GM23338 (cell line): ENCODE results near the gene MST1. TPM values are rescaled to one million over a fixed set of nuclear protein-coding genes. Genes with fewer than 3 reads are reported as not detected.

Experiments
- ATAC-seq: fragments of 200-7000 bp; cut with Tn5 transposase; 3 replicates; pipeline ENCODE4 v1.9.1; 2020
- DNase-seq: peaks from one replicate; pipeline ENCODE4 v3.0.0-alpha.2; 2015; ENCODE audit warnings: low spot score
- H2AFZ ChIP-seq: fragments of 200-600 bp; sonication (generic); 2 replicates; pipeline ENCODE4 v1.8.0; 2016; ENCODE audit warnings: antibody characterized with exemption, mild to moderate bottlenecking, moderate library complexity
- H3F3A ChIP-seq: fragments of 200-600 bp; sonication (generic); replicated peaks from 2 replicates; pipeline ENCODE4 v1.8.0; 2017; ENCODE audit warnings: antibody characterized with exemption, mixed run types, low read depth
- H3K27ac ChIP-seq: fragments of 200-600 bp; sonication (generic); 2 replicates; pipeline ENCODE4 v1.6.1; 2016; ENCODE audit warnings: low read depth
- H3K27me3 ChIP-seq: fragments of 200-600 bp; sonication (generic); 2 replicates; pipeline ENCODE4 v1.8.0; 2016; ENCODE audit warnings: mild to moderate bottlenecking, mixed run types, moderate library complexity; ENCODE audit not compliant: insufficient read depth
- H3K36me3 ChIP-seq: fragments of 200-600 bp; sonication (generic); 2 replicates; pipeline ENCODE4 v1.8.0; 2016; ENCODE audit warnings: mild to moderate bottlenecking; ENCODE audit not compliant: insufficient read depth
- H3K4me1 ChIP-seq: fragments of 200-600 bp; sonication (generic); 2 replicates; pipeline ENCODE4 v1.8.0; 2016; ENCODE audit warnings: mild to moderate bottlenecking, moderate library complexity; ENCODE audit not compliant: insufficient read depth
- H3K4me2 ChIP-seq: fragments of 200-600 bp; sonication (generic); 2 replicates; pipeline ENCODE4 v1.7.1; 2017; ENCODE audit warnings: mixed run types
- H3K4me3 ChIP-seq: fragments of 200-600 bp; sonication (generic); 2 replicates; pipeline ENCODE4 v1.6.1; 2016; ENCODE audit warnings: mixed run types
- H3K79me2 ChIP-seq: fragments of 200-600 bp; sonication (generic); replicated peaks from 2 replicates; pipeline ENCODE4 v1.8.0; 2017; ENCODE audit warnings: mild to moderate bottlenecking; ENCODE audit not compliant: insufficient read depth
- H3K9me2 ChIP-seq: fragments of 200-600 bp; sonication (generic); 2 replicates; pipeline ENCODE4 v1.8.0; 2017; ENCODE audit not compliant: insufficient read depth
- H4K20me1 ChIP-seq: fragments of 200-600 bp; sonication (generic); replicated peaks from 2 replicates; pipeline ENCODE4 v1.8.0; 2017; ENCODE audit warnings: mild to moderate bottlenecking; ENCODE audit not compliant: insufficient read depth
- H3K27ac Mint-ChIP-seq: 2 replicates; pipeline ENCODE4 v1.8.0; 2020; ENCODE audit warnings: inconsistent platforms, mild to moderate bottlenecking, moderate library complexity, mixed read lengths
- H3K27me3 Mint-ChIP-seq: 3 replicates; pipeline ENCODE4 v1.8.0; 2022; ENCODE audit warnings: low read depth, mild to moderate bottlenecking, moderate library complexity, mixed read lengths, inconsistent platforms; ENCODE audit not compliant: insufficient read depth, poor library complexity
- H3K36me3 Mint-ChIP-seq: 3 replicates; pipeline ENCODE4 v1.8.0; 2021; ENCODE audit warnings: low read depth, mild to moderate bottlenecking, inconsistent platforms, moderate library complexity, mixed read lengths
- H3K4me1 Mint-ChIP-seq: 3 replicates; pipeline ENCODE4 v1.8.0; 2020; ENCODE audit warnings: mild to moderate bottlenecking, inconsistent platforms, mixed read lengths
- H3K4me3 Mint-ChIP-seq: 3 replicates; pipeline ENCODE4 v1.8.0; 2021; ENCODE audit warnings: moderate library complexity, mild to moderate bottlenecking, inconsistent platforms, mixed read lengths
- H3K9me3 Mint-ChIP-seq: 3 replicates; pipeline ENCODE4 v1.8.0; 2020; ENCODE audit warnings: moderate library complexity, mild to moderate bottlenecking, inconsistent platforms, mixed read lengths
- CREB1 ChIP-seq: fragments of 250-450 bp; sonication (Bioruptor Pico); IDR thresholded peaks from 2 replicates; pipeline ENCODE4 v1.5.0; 2020; ENCODE audit warnings: low read depth, mild to moderate bottlenecking, moderate library complexity
- EZH2 ChIP-seq: fragments of 200-600 bp; sonication (generic); IDR thresholded peaks from one replicate; pipeline ENCODE4 v1.8.0; 2017; ENCODE audit warnings: antibody characterized with exemption, mild to moderate bottlenecking, low read depth; ENCODE audit not compliant: unreplicated experiment
- EZH2phosphoT487 ChIP-seq: fragments of 200-600 bp; sonication (generic); IDR thresholded peaks from one replicate; pipeline ENCODE4 v1.8.1; 2018; ENCODE audit warnings: antibody characterized with exemption; ENCODE audit not compliant: unreplicated experiment
- JUNB ChIP-seq: IDR thresholded peaks from one replicate; pipeline ENCODE4 v1.6.1; 2016; ENCODE audit warnings: antibody characterized with exemption; ENCODE audit not compliant: unreplicated experiment
- NANOG ChIP-seq: IDR thresholded peaks from 2 replicates; pipeline ENCODE4 v1.6.1; 2016; ENCODE audit warnings: antibody characterized with exemption, borderline replicate concordance
- POLR2AphosphoS5 ChIP-seq: IDR thresholded peaks from 2 replicates; pipeline ENCODE4 v1.6.1; 2016; ENCODE audit warnings: antibody characterized with exemption, low read depth
- ZNF114 ChIP-seq: fragments of 250-450 bp; sonication (Bioruptor Pico); IDR thresholded peaks from 2 replicates; pipeline ENCODE4 v1.5.0; 2020; ENCODE audit warnings: mild to moderate bottlenecking, moderate library complexity
- ZNF331 ChIP-seq: fragments of 250-450 bp; sonication (Bioruptor Pico); IDR thresholded peaks from 2 replicates; pipeline ENCODE4 v1.5.0; 2020; ENCODE audit warnings: low read depth, mild to moderate bottlenecking, moderate library complexity
- polyA plus RNA-seq: library from polyadenylated mRNA; unstranded; fragments of >200 nt; fragmentation: Nextera tagmentation; extraction: Ambion mirVana; gene quantifications from 2 replicates; pipeline ENCODE4 v1.2.1, GENCODE V29; 2016
- total RNA-seq: library from RNA; depleted of rRNA; stranded (reverse); fragments of >200 nt; shearing (Covaris generic); gene quantifications from 2 replicates; pipeline ENCODE4 v1.2.3, GENCODE V29; 2014
- TF ChIP-seq, protein P1 (sequence below), 2 experiments: fragments of 200-600 bp in 1 of 2; sonication (generic) in 1 of 2; conservative IDR thresholded peaks; 2 replicates each; pipeline versions ENCODE4 v1.5.1 to v1.6.1; 2016 to 2017; ENCODE audit warnings: antibody characterized with exemption in 2 of 2, low read depth in 2 of 2, mild to moderate bottlenecking in 2 of 2, moderate library complexity in 1 of 2
- TF ChIP-seq, protein P2 (sequence below): IDR thresholded peaks from one replicate; pipeline ENCODE4 v1.6.1; 2018; ENCODE audit warnings: antibody characterized with exemption; ENCODE audit not compliant: unreplicated experiment
- TF ChIP-seq, protein P3 (sequence below): IDR thresholded peaks from 2 replicates; pipeline ENCODE4 v1.6.1; 2016; ENCODE audit warnings: antibody characterized with exemption

Gene MST1
- total and polyA plus RNA-seq, 2 experiments from 2014 or later: 5.9 to 11.1 TPM

DNA sequence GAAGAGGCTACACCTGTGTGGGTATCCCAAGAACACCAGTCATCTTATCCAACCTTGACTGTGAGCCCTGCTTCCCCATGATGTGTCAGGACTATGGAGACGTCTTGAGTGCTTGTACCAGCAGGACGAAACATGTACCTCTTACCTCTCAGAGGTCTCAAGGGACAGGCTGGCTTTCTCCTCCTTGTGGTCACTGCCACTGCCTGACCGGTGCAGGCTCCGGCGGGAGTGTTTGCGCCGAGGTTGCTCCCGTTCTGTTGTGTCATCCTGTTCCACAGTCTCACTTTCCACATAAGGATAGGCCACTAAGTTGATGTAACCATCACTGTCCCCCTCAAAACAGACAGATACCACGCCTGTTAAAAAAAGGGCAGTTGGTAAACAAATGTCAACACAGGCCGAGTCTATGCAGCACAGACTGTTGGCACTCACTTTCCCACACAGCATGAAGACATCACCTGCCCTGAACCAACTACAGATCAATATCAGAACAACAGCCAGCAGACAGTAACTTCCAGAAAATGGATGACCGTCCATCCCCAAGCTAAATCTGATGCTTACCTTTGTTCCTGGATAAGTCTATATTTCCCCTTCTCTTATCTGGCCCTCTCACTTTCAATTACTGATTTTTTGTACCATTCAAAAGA lies 48.9 kb upstream of the MST1 start (continued):
- TF ChIP-seq, protein P1, sequence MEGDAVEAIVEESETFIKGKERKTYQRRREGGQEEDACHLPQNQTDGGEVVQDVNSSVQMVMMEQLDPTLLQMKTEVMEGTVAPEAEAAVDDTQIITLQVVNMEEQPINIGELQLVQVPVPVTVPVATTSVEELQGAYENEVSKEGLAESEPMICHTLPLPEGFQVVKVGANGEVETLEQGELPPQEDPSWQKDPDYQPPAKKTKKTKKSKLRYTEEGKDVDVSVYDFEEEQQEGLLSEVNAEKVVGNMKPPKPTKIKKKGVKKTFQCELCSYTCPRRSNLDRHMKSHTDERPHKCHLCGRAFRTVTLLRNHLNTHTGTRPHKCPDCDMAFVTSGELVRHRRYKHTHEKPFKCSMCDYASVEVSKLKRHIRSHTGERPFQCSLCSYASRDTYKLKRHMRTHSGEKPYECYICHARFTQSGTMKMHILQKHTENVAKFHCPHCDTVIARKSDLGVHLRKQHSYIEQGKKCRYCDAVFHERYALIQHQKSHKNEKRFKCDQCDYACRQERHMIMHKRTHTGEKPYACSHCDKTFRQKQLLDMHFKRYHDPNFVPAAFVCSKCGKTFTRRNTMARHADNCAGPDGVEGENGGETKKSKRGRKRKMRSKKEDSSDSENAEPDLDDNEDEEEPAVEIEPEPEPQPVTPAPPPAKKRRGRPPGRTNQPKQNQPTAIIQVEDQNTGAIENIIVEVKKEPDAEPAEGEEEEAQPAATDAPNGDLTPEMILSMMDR (conservative IDR thresholded peaks at IDR 0.05; ENCODE audit: low read depth in 2 of 2): no peak
- TF ChIP-seq ZNF331 (no peak), POLR2AphosphoS5 (no peak), CREB1 (CRISPR knock-in tag) (no peak), EZH2phosphoT487 (no peak), EZH2 (no peak), ZNF114 (no peak), JUNB (no peak), NANOG (no peak)
- TF ChIP-seq, protein P2, sequence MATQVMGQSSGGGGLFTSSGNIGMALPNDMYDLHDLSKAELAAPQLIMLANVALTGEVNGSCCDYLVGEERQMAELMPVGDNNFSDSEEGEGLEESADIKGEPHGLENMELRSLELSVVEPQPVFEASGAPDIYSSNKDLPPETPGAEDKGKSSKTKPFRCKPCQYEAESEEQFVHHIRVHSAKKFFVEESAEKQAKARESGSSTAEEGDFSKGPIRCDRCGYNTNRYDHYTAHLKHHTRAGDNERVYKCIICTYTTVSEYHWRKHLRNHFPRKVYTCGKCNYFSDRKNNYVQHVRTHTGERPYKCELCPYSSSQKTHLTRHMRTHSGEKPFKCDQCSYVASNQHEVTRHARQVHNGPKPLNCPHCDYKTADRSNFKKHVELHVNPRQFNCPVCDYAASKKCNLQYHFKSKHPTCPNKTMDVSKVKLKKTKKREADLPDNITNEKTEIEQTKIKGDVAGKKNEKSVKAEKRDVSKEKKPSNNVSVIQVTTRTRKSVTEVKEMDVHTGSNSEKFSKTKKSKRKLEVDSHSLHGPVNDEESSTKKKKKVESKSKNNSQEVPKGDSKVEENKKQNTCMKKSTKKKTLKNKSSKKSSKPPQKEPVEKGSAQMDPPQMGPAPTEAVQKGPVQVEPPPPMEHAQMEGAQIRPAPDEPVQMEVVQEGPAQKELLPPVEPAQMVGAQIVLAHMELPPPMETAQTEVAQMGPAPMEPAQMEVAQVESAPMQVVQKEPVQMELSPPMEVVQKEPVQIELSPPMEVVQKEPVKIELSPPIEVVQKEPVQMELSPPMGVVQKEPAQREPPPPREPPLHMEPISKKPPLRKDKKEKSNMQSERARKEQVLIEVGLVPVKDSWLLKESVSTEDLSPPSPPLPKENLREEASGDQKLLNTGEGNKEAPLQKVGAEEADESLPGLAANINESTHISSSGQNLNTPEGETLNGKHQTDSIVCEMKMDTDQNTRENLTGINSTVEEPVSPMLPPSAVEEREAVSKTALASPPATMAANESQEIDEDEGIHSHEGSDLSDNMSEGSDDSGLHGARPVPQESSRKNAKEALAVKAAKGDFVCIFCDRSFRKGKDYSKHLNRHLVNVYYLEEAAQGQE: no peak
- TF ChIP-seq, protein P3, sequence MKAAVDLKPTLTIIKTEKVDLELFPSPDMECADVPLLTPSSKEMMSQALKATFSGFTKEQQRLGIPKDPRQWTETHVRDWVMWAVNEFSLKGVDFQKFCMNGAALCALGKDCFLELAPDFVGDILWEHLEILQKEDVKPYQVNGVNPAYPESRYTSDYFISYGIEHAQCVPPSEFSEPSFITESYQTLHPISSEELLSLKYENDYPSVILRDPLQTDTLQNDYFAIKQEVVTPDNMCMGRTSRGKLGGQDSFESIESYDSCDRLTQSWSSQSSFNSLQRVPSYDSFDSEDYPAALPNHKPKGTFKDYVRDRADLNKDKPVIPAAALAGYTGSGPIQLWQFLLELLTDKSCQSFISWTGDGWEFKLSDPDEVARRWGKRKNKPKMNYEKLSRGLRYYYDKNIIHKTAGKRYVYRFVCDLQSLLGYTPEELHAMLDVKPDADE: no peak

DNA sequence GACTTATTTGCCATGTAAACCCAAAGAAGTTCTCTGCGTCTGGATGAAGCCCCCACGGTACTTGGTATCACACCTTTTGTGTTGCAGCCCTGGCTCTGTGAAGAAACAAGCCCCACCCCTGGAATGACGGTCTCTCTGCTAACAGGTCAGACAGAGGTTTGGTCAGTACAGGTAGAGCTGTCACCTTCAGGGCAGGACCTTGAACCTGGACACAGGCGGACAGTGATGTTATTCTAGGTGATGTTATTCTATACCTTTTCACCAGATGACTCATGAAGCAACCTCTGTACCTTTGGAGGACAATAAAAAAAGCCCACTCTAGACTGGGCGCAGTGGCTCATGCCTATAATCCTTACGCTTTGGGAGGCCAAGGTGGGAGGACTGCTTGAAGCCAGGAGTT lies 45.5 kb upstream of the MST1 start:
- no peak overlapping the region for H3K27ac Mint-ChIP-seq
- Histone ChIP-seq H3K27ac (no peak overlapping the region), H3F3A (0 out of 2 replicates have a peak, but pooled peaks cover 3% of the 10 kb centered on the region), H3K4me1 (no peaks in the 10 kb centered on the region), H3K36me3 (peaks cover 15% of the 10 kb centered on the region), H3K4me2 (no peak overlapping the region), H3K4me3 (no peak overlapping the region), H3K79me2 (no peaks in the 10 kb centered on the region), H3K27me3 (no peaks in the 10 kb centered on the region), H4K20me1 (0 out of 2 replicates have a peak, but pooled peaks cover 5% of the 10 kb centered on the region), H3K9me2 (no peaks in the 10 kb centered on the region), H2AFZ (no peak overlapping the region)
- DNase-seq: no peak
- H3K36me3 Mint-ChIP-seq: peaks cover 61% of the 10 kb centered on the region
- peaks cover 4% of the 10 kb centered on the region for H3K27me3 Mint-ChIP-seq
- H3K4me1 Mint-ChIP-seq: no peaks in the 10 kb centered on the region
- H3K9me3 Mint-ChIP-seq: no peaks in the 10 kb centered on the region
- no peak for ATAC-seq
- H3K4me3 Mint-ChIP-seq: no peak overlapping the region
- TF ChIP-seq JUNB (no peak), CREB1 (CRISPR knock-in tag) (no peak), POLR2AphosphoS5 (no peak), ZNF114 (no peak), ZNF331 (no peak)
- TF ChIP-seq, protein P3: no peak
